ENCODE results near the gene ALDH3B2.
"Not testable (repeated sequence)": the region's sequence is repeated elsewhere in the genome, so short reads cannot be mapped to it uniquely, and the experiment has no call there.

The ALDH3B2 gene

DNA sequence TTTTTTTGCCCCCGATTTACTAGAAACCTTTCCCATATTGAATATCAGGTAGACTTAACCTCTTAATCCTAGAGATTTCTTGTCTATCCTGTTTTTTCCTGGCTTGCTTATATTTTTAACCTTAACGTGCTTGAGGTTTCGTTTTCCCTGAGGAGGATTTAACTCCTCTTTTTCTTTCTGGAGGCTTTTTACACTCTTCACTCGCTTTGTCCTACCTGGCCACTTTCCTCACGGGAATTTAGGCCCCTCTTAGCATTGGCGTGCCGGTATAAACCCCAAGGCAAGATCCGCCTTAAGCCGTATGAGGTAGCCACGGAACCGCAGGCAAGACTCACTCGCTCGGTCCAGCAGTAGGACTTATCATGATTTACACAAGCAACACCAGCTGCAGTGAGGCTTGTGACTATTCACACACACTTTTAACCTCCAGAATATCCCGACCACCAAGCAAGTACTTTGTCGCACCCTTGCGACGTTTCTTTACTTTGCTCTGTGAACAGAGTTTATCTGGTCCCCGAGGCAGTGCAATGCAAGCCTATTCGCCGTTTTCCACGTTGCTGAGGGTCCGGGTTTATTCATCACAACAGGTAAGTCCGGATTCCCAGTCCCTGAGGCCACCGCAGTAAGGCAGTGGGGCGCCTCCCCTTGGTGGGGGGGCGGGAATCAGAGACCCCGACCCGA lies 20.6 kb upstream of the ALDH3B2 start:
- TF ChIP-seq, protein P1, sequence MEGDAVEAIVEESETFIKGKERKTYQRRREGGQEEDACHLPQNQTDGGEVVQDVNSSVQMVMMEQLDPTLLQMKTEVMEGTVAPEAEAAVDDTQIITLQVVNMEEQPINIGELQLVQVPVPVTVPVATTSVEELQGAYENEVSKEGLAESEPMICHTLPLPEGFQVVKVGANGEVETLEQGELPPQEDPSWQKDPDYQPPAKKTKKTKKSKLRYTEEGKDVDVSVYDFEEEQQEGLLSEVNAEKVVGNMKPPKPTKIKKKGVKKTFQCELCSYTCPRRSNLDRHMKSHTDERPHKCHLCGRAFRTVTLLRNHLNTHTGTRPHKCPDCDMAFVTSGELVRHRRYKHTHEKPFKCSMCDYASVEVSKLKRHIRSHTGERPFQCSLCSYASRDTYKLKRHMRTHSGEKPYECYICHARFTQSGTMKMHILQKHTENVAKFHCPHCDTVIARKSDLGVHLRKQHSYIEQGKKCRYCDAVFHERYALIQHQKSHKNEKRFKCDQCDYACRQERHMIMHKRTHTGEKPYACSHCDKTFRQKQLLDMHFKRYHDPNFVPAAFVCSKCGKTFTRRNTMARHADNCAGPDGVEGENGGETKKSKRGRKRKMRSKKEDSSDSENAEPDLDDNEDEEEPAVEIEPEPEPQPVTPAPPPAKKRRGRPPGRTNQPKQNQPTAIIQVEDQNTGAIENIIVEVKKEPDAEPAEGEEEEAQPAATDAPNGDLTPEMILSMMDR (IDR thresholded peaks at IDR 0.05; ENCODE audit: low read depth, low read length, missing control alignments): no peak
- no peak overlapping the region for H3K4me3 ChIP-seq (replicated peaks; ENCODE audit: low read depth, low read length)
- DNase-seq (ENCODE audit: extremely low read depth, low read depth): no peak

DNA sequence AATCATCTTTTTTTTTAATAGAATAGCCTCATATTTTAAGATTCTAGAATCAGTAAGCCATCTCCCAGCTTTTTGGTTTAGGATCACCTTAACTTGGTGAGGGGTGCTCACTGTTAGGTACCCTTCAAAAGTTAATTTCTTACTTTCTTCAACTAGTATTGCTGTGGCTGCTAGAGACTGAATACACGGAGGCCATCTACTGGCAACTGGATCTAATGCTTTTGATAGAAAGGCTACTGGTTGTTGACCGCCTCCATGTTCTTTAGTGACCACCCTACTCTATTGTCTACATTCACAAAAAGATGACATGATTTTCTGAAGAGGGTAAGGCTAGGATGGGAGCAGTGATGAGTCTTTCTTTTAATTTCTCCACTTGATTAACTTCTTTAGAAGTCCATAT lies 16.7 kb upstream of the ALDH3B2 start:
- TF ChIP-seq, protein P1 (IDR thresholded peaks at IDR 0.05; ENCODE audit: low read depth, low read length, missing control alignments): peak; percentile 22
- no peak for DNase-seq (ENCODE audit: extremely low read depth, low read depth)
- H3K4me3 ChIP-seq (replicated peaks; ENCODE audit: low read depth, low read length): no peak overlapping the region

DNA sequence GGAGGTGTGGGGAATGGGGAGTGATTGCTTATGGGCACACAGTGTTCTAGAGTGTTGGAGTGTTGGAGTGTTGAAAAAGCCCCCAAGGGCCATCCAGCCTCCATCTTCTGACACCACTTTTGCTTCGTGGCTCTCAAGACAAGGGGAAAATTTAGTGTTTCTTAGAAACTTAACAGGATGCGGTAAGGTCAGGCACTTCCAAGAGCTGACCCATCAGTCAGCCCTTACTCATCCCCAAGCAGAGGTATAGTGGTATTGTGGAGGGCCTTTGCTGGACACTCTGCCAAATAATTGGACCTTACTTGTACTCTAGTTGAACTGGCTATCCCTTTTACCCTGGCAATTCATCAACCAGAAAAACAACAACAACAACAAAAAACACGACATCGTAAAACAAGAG lies 14.8 kb upstream of the ALDH3B2 start:
- no peak overlapping the region for H3K4me3 ChIP-seq (replicated peaks; ENCODE audit: low read depth, low read length)
- TF ChIP-seq, protein P1 (IDR thresholded peaks at IDR 0.05; ENCODE audit: low read depth, low read length, missing control alignments): no peak
- DNase-seq (ENCODE audit: extremely low read depth, low read depth): no peak

DNA sequence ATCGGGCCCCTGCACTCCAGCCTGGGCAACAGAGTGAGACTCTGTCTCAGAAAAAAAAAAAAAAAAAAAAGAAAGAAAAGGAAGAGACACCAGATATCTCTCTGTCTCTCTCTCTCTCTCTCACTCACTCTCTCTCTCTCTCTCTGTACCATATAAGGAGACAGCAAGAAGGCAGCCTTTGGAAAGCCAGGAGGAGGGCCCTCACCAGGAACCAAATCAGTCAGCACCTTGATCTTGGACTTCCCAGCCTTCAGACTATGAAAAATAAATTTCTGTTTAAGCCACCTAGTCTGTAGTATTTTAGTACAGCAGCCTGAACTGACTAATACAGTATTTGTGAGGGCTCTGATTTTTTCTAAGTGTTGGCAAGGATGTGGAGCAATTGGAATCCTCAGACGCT lies 13.6 kb upstream of the ALDH3B2 start:
- DNase-seq (ENCODE audit: extremely low read depth, low read depth): no peak
- no peak overlapping the region for H3K4me3 ChIP-seq (replicated peaks; ENCODE audit: low read depth, low read length)
- TF ChIP-seq, protein P1 (IDR thresholded peaks at IDR 0.05; ENCODE audit: low read depth, low read length, missing control alignments): no peak

DNA sequence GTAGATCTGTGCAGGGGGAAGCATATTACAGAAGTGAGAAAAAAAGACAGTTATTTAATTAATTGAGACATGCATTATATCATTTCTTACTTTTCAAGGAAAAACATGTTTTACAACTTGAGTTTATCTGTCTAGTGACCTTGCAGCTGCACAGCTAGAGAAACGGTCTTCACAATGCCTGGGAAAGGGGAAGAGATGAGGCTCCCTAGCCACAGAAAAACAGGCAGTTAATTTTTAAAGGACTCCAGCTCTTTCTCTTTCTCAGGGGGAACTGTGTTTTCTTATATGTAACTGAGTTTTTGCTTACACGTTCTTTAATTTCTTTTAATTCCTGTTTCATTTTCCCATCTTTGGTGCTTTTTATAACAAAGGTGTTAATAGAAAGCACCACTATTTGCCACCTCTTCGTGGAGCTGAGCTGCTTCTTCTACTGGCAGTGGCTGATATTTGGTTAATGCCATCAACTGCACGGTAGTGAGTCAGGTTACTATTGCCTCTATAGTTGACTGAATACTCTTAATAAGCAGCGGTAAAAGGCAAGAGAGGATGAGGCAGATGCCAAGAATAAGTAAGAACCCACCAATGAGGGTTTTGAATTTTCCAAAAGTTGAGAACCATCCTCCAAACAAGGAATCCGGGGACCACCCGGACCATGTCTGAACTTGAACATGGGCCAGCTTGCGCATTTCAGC lies 11.4 kb upstream of the ALDH3B2 start:
- DNase-seq (ENCODE audit: extremely low read depth, low read depth); H3K4me3 ChIP-seq (replicated peaks; ENCODE audit: low read depth, low read length): not testable (repeated sequence)

DNA sequence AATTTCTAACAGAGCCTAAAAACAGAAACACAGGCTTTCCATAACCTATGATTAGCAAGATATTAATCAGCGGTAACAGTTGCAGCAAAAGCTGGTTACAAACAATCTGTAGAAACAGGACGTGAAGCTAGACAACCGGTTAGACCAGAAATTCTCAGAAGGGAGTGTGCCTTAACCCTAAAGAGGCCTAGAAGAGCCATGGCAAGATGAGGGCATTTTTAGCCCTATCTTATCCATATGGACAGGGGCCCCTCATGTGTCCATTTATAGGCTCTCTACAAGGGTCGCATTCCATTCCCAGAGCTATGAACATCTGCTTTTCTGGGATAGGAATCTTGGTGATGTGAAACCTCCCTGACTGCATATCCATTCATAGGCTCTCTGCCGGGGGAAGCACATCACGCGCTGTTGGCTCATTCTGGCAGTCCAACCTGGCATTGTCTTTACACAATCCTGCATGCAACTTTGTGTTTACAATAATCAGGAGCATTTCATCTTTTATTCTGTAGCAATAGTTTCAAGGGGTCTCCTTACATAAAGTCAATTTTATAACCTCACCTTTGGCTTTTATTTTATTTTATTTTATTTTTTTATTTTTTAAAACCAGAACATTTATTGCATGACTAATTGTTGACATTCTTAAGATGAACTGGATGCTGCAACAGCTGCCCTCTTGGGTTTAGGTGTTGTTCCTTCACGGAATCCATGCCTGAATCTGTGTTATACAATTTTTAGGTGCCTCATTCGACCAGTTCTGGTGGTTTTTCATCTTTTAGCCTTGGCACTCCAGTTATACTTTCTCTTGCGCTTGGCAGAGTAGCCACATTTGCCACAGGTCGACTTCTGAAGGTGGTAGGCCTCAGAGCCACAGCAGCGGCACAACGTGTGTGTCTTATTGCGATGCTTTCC lies 8.0 kb upstream of the ALDH3B2 start:
- H3K4me3 ChIP-seq (replicated peaks; ENCODE audit: low read depth, low read length); DNase-seq (ENCODE audit: extremely low read depth, low read depth): not testable (repeated sequence)

DNA sequence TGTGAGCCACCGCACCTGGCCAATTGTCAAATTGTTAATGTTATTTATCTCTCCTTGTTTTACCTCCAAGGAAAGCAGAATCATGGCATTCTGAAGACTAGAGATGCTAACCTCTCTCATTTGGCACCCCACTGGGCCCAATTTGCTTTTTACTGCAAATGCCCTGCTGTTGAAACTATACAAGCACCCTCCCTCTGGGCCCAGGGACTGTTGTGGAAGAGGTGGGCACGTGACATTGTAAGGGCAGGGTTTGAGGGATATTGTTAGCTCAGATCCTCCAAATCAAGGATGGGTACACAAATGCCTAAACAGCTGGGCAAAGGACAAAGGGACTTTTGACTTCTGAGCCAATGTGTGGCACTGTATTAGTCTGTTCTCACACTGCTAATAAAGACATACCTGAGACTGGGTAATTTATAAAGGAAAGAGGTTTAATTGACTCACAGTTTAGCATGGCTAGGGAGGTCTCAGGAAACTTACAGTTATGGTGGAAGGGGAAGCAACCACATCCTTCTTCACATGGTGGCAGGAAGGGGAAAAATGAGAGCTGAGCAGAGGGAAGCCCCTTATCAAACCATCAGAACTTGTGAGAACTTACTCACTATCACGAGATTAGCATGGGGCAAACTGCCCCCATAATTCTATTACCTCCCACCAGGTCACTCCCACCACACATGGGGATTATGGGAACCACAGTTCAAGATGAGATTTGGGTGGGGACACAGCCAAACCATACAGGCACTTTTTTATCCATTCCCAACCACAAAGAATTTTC lies 6.5 kb upstream of the ALDH3B2 start:
- no peak for DNase-seq (ENCODE audit: extremely low read depth, low read depth)
- H3K4me3 ChIP-seq (replicated peaks; ENCODE audit: low read depth, low read length): no peak overlapping the region
- TF ChIP-seq, protein P1 (IDR thresholded peaks at IDR 0.05; ENCODE audit: low read depth, low read length, missing control alignments): no peak
